DOHH2 (cell line): Measurements from ENCODE around the gene ABLIM3.
"Not testable (repeated sequence)": the region's sequence is repeated elsewhere in the genome, so short reads cannot be mapped to it uniquely, and the experiment has no call there.

Experiments used
- CTCF ChIP-seq: fragments of 200-600 bp; sonication (generic); IDR thresholded peaks from one replicate; pipeline ENCODE4 v1.5.1; 2014; ENCODE audit warnings: antibody characterized with exemption, mild to moderate bottlenecking, low read depth, low read length; ENCODE audit not compliant: poor library complexity, severe bottlenecking
- EZH2phosphoT487 ChIP-seq: fragments of 200-600 bp; sonication (generic); IDR thresholded peaks from 2 replicates; pipeline ENCODE4 v1.6.1; 2017; ENCODE audit warnings: borderline replicate concordance, mild to moderate bottlenecking, antibody characterized with exemption, low read length, moderate library complexity, mixed read lengths

DNA sequence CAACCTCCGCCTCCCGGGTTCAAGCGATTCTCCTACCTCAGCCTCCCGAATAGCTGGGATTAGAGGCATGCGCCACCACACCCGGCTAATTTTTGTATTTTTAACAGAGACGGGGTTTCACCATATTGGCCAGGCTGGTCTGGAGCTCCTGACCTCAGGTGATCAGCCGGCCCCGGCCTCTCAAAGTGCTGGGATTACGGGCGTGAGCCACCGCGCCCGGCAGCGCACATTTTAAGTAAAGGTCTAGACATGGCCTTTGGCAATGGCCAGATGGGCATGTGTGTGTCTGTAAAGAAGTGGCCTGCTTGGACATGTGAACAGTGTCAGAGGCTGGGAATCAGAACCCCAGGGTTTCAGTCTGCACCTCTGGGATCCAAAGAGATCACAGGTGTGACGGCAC lies 131.5 kb downstream of the ABLIM3 start:
- not testable (repeated sequence) for TF ChIP-seq CTCF, EZH2phosphoT487
